Measurements from ENCODE around the gene TCF3.

The TCF3 gene

DNA sequence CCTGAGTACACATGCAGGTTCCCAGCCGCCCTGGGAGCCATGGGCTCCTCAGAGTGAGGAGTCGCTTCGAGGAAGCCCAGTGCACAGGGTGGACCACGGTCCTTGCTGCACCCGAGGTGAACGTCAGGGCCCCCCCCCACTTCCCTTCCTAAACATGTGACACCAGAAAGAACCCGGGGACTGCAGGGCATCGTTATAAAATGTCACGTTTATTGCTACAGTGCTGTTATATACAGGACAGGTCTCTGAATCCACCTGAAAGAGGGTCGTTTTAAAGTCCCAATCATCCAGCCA, 43.4 kb downstream of the TCF3 start:
- DNase-seq, result peak; percentile 28 to 34

DNA sequence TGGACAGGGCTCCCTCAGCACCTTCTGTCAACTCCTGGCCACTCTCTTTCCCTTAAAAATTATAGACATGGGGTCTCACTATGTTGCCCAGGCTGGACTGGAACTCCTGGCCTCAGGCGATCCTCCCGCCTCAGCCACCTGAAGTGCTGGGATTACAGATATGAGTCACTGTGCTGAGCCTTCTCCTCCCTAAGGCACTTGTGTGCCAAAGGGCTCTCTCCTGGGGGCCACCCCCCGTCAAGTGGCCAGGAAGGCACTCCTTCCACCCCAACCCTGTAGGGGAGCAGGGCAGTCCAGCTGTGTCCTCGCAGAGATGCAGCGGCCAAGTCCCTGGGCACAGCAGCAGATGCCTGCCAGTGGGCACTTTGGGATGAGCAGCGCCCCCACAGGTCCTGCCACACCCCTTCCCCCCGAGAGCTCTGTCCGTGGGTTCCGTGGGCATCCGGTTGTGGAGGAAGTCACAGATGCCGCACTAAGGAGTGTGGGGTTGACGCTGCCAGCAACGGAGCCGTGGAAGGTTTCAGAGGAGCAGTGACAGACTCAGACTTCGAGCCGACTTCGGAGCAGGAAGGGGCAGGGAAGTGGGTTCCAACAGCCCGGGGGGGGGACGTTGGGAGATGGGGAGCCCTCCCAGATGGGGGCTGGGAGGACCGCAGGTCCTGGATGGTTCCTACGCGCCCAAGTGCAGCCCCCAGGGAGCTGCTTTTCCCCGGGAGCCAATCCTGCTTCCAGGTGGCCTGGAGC, 43.9 kb downstream of the TCF3 start:
- DNase-seq, result peak; percentile 18 to 48

DNA sequence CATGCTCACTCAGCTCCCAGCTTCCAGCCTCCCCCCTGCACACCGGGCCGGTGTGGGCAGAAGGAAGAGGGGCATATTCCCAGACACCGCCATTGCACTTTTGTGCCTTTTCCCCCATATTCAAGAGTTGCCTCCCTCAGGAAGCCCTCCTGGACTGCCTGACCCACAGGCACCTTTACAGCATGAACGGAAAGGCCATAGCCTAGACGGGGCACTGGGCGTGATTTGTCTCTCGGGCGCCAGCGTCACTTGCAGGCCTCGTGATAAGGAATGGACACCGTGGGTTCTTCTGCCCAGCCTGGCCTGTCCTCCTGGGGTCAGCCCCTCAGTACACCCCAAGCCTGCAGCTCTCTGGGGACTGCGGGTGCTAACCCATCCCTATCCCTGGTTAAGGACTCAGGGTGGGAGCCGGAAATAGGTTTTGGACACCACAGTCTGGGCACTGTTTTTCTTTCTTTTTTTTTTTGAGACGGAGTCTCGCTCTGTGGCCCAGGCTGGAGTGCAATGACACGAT, 46.2 kb downstream of the TCF3 start:
- DNase-seq, result no peak

DNA sequence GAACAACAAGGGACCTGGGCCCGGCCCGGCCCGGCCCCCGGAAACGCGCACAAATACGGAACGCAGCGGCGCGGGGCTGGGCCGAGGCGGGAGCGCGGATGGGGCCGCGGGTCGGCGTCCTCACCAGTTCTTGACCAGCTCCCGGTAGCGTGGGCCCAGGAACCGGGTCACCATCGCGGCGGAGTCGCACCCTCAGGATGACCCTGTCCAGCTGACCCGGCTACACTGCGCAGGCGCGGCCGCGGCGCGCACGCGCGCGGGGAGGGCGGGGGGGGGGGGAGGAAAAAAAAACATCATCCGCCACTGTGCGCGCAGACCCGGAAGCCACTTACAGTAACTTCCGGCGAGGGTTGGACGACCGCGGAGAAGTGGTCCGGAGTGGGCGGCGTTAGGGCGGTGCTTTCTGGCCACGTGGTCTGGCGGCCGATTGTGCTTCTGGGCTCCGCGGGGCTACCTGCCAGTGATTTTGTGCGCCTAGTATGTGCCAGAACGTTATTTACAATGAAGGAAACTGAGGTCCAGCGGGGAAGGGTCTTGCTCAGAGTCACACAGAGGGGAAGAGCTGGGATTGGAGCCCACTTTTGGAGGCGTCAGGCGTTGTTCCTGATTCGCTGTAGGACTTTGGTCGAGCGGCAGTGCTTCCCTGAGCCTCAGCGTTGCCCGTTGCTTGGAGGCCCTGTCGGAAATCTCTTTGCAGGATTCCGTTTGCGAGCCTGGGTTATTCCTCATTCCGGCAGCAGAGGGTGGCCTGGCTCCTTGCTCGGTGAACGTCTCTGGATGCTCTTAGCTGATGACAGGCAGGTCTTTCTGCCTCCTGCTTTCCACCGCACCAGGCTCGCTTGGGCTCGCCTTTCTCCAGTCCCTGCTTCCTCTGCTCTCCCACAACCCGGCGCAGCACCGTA, 46.9 kb downstream of the TCF3 start, which contains the start of gene UQCR11:
UQCR11 (minus strand) TSS at position 227 of the 902 bp plus-strand sequence; CDS start at position 174, 53 bp downstream.
- peak; percentile 94 for DNase-seq

DNA sequence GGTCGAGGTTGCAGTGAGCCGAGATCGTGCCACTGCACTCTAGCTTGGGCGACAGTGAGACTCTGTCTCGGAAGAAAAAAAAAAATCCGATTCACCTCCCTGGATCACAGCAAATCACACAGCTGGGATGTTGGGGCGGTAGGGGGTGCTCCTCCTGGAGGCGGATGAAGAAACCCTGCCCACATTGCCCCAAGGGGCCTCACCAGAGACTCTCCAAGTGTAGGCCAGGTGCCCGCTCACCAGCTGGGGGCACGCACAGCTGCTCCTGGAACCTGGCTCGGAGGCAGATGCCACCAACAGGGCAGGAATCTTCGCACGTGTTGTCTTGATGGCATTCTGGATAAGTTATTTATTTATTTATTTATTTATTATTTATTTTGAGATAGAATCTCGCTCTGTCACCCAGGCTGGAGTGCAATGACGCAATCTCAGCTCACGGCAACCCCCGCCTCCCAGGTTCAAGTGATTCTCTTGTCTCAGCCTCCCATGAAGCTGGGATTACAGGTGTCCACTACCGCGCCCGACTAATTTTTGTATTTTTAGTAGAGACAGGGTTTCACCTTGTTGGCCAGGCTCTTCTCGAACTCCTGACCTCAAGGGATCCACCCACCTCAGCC, 50.2 kb downstream of the TCF3 start:
- DNase-seq, result no peak

DNA sequence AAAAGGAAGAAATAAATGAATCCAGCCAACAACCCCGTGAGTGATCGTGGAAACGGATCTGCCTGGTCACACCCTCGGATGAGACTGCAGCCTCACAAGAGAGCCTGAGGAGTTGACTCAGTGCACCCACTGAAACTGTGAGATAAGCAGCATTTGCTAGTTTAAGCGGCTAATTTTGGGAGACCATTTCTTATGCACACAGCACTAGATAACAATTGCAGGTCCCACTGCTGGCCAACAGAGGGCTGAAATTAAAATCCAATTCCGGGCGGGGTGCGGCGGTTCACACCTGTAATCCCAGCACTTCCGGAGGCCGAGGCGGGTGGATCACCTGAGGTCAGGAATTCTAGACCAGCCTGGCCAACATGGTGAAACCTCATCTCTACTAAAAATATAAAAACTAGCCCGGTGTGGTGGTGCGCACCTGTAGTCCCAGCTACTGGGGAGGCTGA, 50.8 kb downstream of the TCF3 start:
- DNase-seq, result no peak

DNA sequence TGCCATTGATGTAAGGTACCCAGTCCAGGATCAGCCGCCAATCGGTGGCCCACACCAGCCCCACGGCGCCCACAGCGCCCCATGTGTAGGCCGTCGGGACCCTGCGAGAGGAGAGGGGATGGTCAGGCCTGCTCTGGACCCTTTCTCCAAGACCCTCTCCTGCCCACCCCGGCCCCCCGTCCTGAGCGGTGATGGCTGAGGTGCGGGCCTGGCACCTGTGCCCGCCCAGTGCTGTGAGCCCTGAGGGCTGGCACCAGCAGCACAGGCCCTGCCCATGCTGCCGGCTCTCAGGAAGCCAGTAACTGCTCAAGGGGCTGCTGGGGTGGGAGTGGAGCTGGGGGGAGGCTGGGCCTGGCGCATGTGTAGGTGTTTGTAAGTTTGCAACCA, 53.0 kb downstream of the TCF3 start:
- DNase-seq, result no peak

DNA sequence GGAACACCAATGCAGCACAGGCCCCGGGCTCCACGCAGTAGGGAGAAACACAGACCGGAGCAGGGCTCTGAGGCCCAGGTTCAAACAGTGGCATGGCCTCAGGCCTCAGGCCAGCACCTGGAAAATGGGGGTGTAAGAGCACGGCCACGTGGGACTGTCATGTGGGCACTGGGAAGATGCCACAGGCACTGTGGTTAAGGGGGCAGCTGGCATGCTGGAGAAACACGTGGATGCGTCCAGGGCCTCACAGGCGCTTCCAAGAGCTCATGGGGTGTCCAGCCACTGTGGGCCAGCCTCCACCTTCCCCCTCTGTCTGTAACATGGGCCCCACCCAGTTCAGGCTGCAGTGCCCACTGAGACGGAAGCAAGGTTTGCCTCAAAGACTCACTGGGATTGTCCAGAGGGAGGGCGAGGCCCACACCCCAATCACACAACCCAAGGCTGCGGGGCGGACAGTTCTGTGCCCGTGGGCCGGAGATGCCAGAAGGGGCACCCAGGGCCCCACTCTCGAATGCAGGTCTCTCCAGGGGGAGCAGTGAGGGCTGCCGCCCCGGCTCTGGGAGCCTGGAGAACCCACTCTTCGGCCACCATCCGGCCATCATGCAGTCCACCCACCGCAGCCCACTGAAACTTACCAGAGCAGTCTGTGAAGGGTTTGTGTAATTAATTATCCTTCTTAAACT, 53.5 kb downstream of the TCF3 start:
- DNase-seq, result no peak

DNA sequence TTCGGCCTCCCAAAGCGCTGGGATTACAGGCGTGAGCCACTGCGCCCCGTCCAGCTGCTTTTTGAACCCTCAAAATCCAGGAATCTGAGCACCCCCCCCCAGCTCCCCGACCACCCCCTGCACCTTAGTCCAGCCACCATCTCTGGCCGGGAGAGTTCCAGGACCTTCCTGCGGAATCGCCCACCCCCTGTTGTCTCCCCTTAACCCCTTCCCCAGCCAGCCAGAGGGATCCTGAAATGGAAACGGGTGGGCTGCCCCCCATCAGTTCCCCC, 59.0 kb downstream of the TCF3 start:
- no peak for DNase-seq

DNA sequence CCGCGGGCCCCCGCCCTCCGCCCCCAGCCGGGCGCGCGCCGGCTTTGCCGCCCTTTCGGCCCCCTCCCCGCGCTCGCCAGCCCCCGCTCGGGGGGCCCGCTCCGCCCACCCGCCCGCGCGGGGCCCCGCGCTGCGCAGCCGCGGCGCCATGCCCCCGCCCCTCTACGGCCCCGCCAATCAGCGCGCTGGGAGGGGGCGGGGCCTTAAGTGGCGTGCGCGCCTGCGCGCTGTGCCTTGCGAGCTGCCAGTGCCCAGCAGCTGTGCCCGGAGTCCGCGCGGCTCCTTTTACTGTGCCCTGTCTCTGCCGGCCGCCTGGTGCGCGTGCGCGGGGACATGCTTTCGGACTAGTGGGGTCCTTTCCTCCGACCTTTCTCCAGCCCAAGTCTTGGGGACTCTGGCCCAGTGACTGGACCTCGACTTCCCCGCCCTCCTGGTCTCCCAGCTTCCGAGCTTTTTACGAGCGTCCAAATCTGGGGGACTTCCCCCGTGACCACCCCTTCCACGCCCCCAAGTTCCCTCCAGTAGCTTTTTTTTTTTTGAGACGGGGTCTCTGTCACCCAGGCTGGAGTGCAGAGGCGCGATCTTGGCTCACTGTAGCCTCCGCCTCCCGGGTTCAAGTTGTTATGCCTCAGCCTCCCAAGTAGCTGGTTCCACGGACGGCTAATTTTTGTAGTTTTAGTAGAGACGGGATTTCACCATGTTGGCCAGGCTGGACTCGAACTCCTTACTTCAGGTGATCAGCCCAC, 59.5 kb downstream of the TCF3 start, which contains the start of gene MBD3:
MBD3 (minus strand) TSS at position 111 of the 746 bp plus-strand sequence. CDS start 234 bp downstream, outside the sequence.
- DNase-seq, result peak; percentile 88 to 89

DNA sequence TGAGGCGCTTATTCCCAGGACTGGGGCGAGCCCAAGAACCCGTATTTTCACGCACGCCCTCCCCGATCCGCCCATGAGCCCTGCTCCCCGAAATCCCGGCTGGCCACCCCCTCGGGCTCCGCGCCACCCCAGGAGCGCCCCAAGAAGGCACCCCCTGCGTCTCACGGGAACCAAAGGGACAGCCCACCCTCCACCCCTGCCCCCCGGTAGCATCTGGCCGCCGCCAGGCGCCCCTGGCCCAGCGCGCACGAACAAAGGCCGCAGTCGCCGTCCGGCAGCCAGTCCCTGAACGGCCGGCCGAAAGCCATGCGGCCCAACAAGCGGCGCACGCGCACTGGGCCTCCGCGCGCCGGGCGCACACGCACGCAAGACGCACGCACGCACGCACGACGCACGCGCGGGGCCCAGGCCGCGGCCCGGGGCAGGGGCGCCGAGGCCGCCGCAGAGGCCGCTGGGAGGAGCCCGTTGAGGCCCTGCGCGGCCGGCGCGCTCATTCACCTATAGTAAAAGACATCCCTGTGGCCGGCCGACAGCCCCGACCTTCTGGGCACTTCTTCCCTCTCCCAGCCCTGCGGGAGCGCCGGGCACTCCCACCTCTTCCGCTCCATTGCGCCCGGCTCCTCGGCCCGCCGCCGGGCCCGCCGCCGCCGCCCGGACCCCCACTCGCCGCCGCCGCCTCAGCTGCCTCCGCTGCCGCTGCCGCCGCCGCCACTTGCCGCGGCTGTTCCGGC, 60.2 kb downstream of the TCF3 start:
- DNase-seq, result peak; percentile 86

DNA sequence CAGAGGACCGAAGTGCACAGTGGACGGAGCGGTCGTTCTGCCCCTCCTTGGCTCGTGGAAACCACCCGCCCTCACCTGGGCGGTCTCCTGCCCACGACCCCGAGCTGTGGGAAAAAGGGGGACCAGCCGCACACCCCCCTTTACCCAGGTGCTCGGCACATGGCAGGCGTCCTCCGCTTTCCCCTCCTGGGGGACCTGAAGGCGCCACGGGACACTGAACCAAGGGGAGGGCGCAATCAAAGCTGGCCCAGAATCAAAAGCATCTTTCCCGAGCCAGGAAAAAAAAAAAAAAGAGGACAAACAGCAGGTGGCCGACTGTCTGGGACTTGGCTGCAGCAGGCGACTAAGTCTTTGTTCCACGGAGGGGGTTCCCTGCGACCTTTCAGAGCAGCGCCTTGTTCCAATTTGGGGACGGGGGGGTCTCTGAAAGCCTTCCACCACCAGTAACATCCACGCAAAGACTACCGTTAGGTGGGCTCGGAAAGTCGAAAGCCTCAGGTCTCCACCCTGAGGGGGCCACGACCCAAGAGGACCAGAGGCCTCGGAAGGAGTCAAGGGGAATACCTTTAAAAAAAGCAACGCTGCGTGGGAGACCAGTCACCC, 60.9 kb downstream of the TCF3 start:
- DNase-seq, result no peak

DNA sequence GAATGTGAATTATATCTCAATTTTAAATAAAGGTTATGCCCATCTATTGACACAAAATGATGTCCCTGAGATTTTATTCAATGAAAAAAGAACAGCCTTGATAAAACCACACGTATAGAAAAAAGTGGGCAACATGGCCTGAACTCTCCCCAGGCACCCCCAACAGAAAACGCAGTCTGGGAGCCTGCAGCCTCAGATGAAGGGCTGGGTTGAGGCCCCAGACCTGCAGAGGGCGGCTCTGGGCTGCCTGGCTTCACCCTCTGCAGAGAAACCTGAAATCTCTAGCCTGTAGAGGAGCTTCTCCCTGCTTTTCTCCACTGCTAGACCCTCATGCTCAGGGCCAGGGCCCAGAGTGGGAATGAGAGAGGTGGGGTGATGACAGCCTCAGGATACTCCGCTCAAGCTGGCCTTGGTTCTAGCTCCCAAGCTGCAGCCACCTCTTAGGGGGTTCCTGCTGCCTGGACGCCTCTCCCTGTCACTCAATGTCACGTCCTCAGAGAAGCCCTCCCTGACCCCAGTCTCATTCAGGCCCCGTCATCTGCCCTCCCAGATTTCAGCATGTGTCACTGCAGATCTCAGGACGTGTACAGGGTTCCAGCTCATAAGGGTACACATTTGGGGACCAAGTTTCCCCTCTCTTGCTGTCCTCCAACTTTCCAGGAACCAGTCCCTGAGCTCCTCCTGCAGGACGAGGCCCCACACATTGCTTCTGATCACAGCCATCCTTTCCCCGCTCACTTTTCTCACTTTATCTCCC, 61.6 kb downstream of the TCF3 start:
- no peak for DNase-seq

DNA sequence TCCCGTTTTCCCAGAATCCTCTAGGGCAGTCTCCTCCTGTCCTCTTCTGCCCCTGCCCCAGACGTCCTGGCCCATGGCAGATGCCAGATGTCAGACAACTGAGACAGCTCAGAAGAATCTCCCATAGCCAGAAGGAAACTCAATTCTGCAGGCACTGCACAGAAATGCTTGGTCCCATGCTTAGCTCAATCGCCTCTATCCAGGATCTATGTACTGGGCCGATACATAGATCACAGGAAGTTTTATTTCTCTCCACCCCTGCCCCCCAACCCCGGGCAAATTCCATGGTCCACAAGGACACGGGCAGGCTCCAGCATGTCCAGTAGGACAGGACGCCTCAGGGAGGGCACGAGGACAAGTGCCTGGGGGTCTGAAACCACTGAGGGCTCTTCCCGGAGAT, 64.5 kb downstream of the TCF3 start:
- DNase-seq, result no peak

DNA sequence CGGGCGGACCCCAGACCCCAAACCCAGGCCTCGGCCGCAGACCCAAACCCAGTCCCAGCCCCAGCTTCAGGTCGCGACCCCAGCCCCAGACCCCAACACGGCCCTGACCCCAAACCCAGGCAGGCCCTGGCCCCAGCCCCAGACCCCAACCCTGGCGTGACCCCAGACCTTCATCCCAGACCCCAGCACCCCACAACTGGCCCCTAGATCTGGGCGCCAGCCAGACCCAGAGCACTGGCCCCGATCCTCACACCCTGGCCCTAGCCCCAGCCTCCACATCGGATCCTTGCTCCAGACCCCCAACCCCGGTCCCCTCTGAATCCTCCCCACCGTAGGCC, 67.2 kb downstream of the TCF3 start:
- no peak for DNase-seq

DNA sequence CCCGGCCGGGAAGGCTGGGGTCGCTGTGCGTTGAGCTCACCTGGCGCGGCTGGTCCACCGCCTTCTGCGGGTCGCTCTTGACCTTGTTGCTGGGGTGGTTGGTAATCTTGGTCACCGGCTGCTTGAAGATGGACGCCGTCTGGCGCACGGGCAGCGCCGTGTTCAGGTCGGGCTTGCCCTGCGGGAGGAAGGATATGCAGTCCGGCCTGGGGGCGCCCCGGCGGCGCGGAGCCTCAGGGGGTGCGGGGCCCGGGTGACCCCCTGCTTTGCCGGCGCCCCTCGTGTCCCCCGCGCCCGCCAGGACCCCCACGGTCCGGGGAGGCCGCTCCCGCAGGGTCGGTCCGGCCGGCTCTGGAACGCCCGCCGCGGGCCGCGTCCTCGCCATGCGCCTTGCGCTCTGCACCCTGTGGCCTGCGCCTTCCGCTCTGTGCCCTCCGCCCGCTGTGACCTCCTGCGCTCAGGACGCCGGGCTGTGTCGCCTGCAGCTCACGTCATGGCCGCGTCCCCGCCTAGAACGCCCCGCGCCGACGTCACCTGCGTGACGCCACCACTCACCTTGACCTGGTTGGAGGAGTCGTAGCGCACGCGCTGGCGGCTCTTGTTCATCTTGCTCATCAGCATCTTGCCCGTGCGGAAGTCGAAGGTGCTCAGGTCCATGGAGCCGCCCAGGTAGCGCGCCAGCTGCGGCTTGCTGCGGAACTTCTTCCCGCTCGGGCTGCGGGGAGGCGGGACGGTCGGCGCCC, 67.7 kb downstream of the TCF3 start:
- DNase-seq, result no peak

DNA sequence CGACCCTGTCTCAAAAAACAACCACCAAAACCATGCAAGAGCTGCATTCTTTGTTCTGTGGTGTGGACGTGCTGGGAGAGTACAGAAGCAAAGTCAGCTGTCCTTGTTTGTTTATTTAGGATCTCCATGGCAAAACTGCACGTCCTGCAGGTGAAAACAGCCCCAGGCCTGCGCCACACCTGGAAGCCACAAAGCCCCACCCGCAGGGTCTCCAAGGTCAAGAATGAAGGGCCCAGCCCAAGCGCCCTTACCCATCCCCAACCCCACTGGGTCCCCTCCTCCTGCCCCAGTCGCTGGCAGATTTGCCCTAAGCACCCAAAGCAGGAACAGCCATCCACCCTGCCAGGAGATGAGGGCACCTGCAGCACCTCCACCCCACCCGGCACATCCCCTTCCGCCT, 70.2 kb downstream of the TCF3 start:
- no peak for DNase-seq

DNA sequence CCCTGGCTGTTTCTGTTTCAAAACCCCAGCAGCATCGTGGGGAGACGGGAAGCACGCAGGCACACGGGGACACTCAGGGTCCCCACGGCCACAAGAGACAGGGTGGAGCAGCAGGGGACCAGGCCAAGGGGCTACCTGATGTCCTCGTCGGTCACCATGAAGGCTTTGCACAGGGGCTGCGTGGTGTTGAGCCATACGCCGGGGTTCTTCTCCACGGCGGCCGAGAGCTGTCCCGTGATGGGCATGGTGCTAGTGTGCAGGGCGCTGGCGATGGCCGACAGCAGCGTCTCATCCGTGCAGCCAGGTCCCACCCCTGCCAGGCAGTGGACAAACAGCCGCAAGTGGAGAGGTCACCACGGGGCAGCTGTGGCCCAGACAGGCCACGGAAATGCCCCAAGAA, 71.5 kb downstream of the TCF3 start:
- DNase-seq, result no peak

DNA sequence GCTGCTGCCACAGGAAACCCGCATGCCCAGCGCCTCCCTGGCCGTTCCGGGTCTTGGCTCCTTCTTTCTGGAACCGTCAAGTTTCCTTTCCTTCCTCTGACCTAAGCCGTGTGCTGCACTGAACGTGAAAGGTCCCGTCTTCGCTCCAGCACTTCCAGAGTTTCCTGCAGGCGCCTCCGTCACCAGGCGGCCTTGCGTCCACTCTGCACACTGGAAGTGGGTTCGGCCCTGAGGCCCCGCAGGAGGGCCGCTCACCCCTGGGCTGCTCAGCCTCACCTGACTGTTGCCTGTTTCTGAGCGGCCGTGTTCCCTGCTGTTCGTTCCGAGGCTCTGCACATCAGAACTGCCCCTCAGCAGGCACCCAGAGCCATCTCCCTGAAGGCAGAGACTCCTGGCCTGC, 72.0 kb downstream of the TCF3 start:
- no peak for DNase-seq

DNA sequence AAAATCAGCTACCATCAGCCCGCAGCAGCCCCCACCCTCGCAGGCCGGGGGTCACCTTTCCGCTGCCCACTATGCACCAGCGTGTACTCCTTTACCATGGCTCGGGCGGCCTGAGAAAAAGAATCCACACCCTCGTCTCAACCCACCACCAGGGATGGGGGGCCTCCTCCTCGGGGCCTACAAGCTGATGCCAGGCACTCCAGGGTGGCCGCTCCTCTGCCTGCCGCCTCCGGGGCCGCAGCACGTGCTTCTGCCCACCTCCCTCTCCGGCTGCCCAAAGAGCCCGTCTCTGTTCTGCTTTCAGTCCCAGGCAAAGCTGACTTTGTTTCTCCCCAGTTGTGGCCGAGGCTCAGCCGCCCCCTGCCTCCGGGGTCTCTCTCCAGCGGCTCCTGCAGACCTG, 73.2 kb downstream of the TCF3 start:
- DNase-seq, result no peak
